Measurements from ENCODE around the gene NAP1L5.

DNA sequence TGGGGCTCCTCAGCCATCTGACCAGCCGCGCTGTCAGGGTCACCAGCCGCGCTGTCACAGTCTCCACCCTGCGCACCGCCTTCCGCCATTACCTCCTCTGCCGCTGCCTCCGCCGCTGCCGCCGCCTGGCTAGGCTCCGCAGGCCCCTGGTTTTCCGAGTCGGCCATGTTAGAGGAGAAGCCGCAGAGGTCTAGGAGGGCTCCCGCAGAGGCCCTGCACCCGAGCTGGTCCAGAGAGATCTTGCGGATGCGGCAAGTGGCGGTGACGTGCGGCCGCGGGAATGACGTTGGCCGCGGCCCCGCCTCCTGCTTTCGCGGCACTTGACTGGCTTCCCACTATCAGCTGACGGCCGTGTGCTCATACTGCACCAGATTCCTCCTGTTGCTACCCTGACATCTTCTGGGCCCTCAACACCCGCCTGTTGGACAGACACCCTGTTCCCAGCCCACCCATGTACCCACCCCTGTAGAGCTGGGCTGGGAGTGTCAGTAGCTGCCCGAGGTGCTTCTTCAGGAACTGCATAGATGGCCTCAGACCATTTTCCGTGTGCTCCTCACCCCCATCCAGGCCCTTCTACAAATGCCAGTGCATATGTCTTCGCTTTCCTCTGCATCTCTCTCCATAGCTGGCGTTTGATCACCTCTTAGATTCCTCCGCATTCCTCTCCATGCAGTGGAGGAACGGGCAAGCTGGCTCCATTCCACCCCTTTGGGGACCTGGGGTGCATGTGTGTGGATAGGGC, at the start of gene NAP1L5:
- TF ChIP-seq, protein P1, sequence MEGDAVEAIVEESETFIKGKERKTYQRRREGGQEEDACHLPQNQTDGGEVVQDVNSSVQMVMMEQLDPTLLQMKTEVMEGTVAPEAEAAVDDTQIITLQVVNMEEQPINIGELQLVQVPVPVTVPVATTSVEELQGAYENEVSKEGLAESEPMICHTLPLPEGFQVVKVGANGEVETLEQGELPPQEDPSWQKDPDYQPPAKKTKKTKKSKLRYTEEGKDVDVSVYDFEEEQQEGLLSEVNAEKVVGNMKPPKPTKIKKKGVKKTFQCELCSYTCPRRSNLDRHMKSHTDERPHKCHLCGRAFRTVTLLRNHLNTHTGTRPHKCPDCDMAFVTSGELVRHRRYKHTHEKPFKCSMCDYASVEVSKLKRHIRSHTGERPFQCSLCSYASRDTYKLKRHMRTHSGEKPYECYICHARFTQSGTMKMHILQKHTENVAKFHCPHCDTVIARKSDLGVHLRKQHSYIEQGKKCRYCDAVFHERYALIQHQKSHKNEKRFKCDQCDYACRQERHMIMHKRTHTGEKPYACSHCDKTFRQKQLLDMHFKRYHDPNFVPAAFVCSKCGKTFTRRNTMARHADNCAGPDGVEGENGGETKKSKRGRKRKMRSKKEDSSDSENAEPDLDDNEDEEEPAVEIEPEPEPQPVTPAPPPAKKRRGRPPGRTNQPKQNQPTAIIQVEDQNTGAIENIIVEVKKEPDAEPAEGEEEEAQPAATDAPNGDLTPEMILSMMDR (IDR thresholded peaks at IDR 0.05; ENCODE audit: low read depth, low read length) = no peak
- TF ChIP-seq EZH2phosphoT487 (IDR thresholded peaks at IDR 0.05; ENCODE audit: low read depth) = no peak

Measured in OCI-LY3 (cell line).